Measurements from ENCODE around the gene DNAAF5. TPM values are rescaled to one million over a fixed set of nuclear protein-coding genes. Genes with fewer than 3 reads are reported as not detected.
"Not testable (repeated sequence)": the region's sequence is repeated elsewhere in the genome, so short reads cannot be mapped to it uniquely, and the experiment has no call there.

DNAAF5 gene
- polyA plus RNA-seq, 1 of the 3 experiments (the other 2 are of a cell fraction), result 58.5 TPM

DNA sequence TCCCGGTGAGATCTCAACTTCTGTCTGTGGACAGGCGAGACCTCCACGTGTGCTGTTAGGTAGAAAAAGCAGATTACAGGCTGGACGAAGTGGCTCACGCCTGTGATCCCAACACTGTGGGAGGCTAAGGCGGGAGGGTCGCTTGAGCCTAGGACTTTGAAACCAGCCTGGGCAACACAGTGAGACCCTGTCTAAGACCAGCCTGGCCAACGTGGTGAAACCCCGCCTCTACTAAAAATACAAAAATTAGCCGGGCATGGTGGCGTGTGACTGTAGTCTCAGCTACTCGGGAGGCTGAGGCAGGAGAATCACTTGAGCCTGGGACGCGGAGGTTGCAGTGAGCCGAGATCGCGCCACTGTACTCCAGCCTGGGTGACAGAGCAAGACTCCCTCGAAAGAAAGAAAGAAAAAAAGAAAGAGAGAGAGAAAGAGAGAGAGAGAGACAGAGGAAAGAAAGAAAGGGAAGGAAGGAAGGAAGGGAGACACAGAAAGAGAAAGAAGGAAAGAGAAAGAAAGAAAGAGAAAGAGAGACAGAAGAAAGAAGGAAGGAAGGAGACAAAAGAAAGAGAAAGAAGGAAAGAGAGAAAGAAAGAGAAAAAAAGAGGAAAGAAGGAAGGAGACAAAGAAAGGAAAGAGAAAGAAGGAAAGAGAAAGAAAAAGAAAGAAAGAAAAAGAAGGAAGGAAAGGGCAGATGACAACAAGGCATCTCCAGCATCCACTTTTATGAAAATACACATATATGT lies 76.2 kb downstream of the DNAAF5 start:
- H2AFZ ChIP-seq (ENCODE audit: low read depth), result no peak overlapping the region
- H4K20me1 ChIP-seq (ENCODE audit: insufficient read depth), result no peaks in the 10 kb centered on the region
- CTCF ChIA-PET, result interaction anchor here (1.0 to 1.9 kb wide), 6 partner anchors 12 to 481 kb away, joined by 3 to 10 read pairs (median 5); no protein-coding TSS in a partner anchor
- H3K9me2 ChIP-seq, result no peaks in the 10 kb centered on the region
- DNase-seq, result no peak
- H3K79me2 ChIP-seq (ENCODE audit: insufficient read depth), result no peaks in the 10 kb centered on the region
- H3K27me3 ChIP-seq (ENCODE audit: insufficient read depth), result no peaks in the 10 kb centered on the region
- no peaks in the 10 kb centered on the region for H3K9me3 ChIP-seq
- H3K36me3 ChIP-seq (replicated peaks in 1 of 2; ENCODE audit: control insufficient read depth in 1 of 2, insufficient read depth in 2 of 2, low read length in 1 of 2), result no peaks in the 10 kb centered on the region
- no peak overlapping the region for H3K9ac ChIP-seq
- no peak overlapping the region for H3K4me3 ChIP-seq (ENCODE audit: low read depth in 2 of 2, low read length in 1 of 2)
- H3F3A ChIP-seq (replicated peaks; ENCODE audit: insufficient read depth), result no peaks in the 10 kb centered on the region
- TF ChIP-seq MXI1 (IDR thresholded peaks at IDR 0.05; ENCODE audit: low read depth, low read length), result no peak
- H3K4me2 ChIP-seq, result no peak overlapping the region
- H3K4me1 ChIP-seq (ENCODE audit: control insufficient read depth in 1 of 2, insufficient read depth in 2 of 2, low read depth in 1 of 2, low read length in 1 of 2), result peaks cover 0 to 4% of the 10 kb centered on the region in 2 experiments; a peak in 1 of 4 replicates
- H3K27ac ChIP-seq (ENCODE audit: low read depth in 2 of 2, low read length in 1 of 2), result no peak overlapping the region
- POLR2A ChIA-PET, result no interaction called here
- WGBS (ENCODE audit: low lambda C conversion rate), result 91% methylated on average over 18 of the region's 18 CpGs

DNA sequence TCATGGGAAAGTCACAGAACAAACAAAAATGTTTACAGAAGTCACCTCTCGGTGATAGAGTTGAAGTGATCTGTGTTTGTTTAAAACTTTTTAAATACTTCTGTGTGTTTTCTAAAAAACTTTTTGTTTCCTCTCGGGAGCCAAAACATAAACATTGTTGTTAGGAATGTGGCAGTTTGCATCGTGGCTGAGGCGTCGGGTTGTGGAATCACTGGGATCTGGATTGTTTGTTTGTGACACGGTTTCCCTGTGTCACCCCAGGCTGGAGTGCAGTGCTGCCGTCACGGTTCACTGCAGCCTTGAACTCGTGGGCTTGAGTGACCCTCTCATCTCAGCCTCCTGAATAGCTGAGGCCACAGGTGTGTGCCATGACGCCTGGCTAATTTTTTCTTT lies 76.7 kb downstream of the DNAAF5 start:
- CTCF ChIA-PET, result interaction anchor here (1.7 kb wide), 1 partner anchor 13 kb away, joined by 5 read pairs; no protein-coding TSS in a partner anchor
- Histone ChIP-seq H4K20me1 (ENCODE audit: insufficient read depth) (no peaks in the 10 kb centered on the region), H3K9me3 (no peaks in the 10 kb centered on the region), H3K4me3 (ENCODE audit: low read depth in 2 of 2, low read length in 1 of 2) (no peak overlapping the region), H3K36me3 (replicated peaks in 1 of 2; ENCODE audit: control insufficient read depth in 1 of 2, insufficient read depth in 2 of 2, low read length in 1 of 2) (no peaks in the 10 kb centered on the region), H3K27me3 (ENCODE audit: insufficient read depth) (no peaks in the 10 kb centered on the region), H3K9me2 (no peaks in the 10 kb centered on the region), H3K27ac (ENCODE audit: low read depth in 2 of 2, low read length in 1 of 2) (no peak overlapping the region), H2AFZ (ENCODE audit: low read depth) (no peak overlapping the region), H3K9ac (no peak overlapping the region), H3F3A (replicated peaks; ENCODE audit: insufficient read depth) (no peaks in the 10 kb centered on the region), H3K79me2 (ENCODE audit: insufficient read depth) (no peaks in the 10 kb centered on the region), H3K4me1 (ENCODE audit: control insufficient read depth in 1 of 2, insufficient read depth in 2 of 2, low read depth in 1 of 2, low read length in 1 of 2) (peaks cover 0 to 4% of the 10 kb centered on the region in 2 experiments; a peak in 1 of 4 replicates), H3K4me2 (no peak overlapping the region)
- DNase-seq, result no peak
- TF ChIP-seq FOSL2 (IDR thresholded peaks at IDR 0.05; ENCODE audit: borderline replicate concordance, low read depth), result no peak
- no peak for TF ChIP-seq RCOR1 (IDR thresholded peaks at IDR 0.05; ENCODE audit: low read length)
- TF ChIP-seq EP300 (IDR thresholded peaks at IDR 0.05; ENCODE audit: borderline replicate concordance in 1 of 2, low read depth in 1 of 2, low read length in 1 of 2), result no peak
- no peak for TF ChIP-seq SIN3A (IDR thresholded peaks at IDR 0.05; ENCODE audit: borderline replicate concordance, low read depth, low read length)
- TF ChIP-seq YY1 (IDR thresholded peaks at IDR 0.05; ENCODE audit: low read depth), result no peak
- TF ChIP-seq EZH2phosphoT487 (IDR thresholded peaks at IDR 0.05; ENCODE audit: borderline replicate concordance, low read depth), result no peak
- 83% methylated on average over 10 of the region's 10 CpGs for WGBS (ENCODE audit: low lambda C conversion rate)
- POLR2A ChIA-PET, result no interaction called here

DNA sequence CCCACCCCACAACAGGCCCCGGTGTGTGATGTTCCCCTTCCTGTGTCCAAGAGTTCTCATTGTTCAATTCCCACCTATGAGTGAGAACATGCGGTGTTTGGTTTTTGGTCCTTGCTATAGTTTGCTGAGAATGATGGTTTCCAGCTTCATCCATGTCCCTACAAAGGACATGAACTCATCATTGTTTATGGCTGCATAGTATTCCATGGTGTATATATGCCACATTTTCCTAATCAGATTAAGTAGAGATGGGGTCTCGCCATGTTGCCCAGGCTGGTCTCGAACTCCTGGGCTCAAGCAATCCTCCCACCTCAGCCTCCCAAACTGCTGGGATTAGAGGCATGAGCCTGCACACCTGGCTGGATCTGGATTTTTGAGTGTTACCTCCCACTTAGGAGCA lies 77.3 kb downstream of the DNAAF5 start:
- H3K36me3 ChIP-seq (replicated peaks in 1 of 2; ENCODE audit: control insufficient read depth in 1 of 2, insufficient read depth in 2 of 2, low read length in 1 of 2); POLR2A ChIA-PET; H3K9ac ChIP-seq; H3K4me3 ChIP-seq (ENCODE audit: low read depth in 2 of 2, low read length in 1 of 2); H3K9me2 ChIP-seq; H4K20me1 ChIP-seq (ENCODE audit: insufficient read depth); H3K4me2 ChIP-seq; H2AFZ ChIP-seq (ENCODE audit: low read depth); DNase-seq; H3K27ac ChIP-seq (ENCODE audit: low read depth in 2 of 2, low read length in 1 of 2); H3K79me2 ChIP-seq (ENCODE audit: insufficient read depth); H3F3A ChIP-seq (replicated peaks; ENCODE audit: insufficient read depth); H3K4me1 ChIP-seq (ENCODE audit: control insufficient read depth in 1 of 2, insufficient read depth in 2 of 2, low read depth in 1 of 2, low read length in 1 of 2); H3K27me3 ChIP-seq (ENCODE audit: insufficient read depth); H3K9me3 ChIP-seq; CTCF ChIA-PET: not testable (repeated sequence)
- 68% methylated on average over 4 of the region's 4 CpGs for WGBS (ENCODE audit: low lambda C conversion rate)
